NCI-H2081 (cell line): Measurements from ENCODE around the gene SPATA7.

ENCODE experiments used
- DNase-seq, 2 experiments: peaks; one replicate each; lab custom pipeline; 2025; lab: John Stamatoyannopoulos, UW

The SPATA7 gene

DNA sequence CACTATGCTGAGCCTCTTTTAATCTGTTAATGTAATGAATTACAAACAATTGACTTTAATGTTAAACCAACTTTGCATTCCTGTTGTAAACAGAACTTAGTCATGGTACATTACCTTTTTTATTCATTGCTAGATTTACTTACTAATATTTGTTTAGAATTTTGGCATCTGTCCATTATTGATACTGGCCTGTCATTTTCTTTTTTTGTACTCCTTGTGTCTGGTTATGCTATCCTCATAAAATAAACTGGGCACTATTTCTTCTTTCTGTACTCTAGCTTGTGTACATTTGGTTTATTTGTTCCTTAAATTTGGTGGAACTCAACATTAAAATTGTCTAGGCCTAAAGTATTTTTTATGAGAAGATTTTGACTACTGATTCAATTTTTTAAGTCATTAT is 32.1 kb downstream of the SPATA7 start:
- DNase-seq, result peak in 1 of 2 experiments; percentile 47

DNA sequence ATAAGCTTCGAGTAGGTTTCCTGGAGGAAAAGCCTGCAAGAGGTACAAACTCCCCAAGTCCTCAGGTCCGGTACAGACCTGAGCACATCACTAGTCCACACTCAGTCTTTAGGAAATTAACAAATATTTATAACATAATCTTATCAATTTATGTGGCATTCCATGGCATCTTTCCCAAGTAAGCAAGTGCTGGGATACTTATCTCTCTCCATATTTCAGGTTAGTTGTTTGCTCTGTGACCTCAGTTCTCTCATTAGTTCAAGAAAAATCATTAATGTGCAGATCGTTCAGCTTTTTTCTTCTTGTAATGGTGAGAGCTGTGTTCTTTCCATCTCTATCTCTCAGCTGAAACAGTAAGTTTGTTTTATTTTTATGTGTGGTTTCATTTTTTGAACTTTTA is 34.7 kb downstream of the SPATA7 start:
- no peak for DNase-seq

DNA sequence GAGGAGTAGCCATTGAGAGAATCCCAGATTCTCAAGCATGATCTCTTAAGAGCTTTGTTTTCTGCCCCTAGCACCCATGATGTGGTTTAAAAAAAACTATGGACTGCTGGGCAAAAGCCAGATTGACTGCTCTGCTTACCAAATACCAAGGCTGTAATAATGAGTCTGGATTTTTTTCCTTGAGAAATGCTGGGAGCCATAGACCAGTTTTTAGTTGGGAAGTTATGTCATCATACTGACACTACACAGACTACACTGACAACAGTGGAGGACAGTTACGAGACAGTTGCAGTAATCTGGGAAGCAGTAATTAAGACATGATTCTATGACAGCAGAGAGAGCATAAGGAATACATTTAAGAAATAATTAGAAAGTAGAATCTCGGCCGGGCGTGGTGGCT is 35.8 kb downstream of the SPATA7 start:
- no peak for DNase-seq

DNA sequence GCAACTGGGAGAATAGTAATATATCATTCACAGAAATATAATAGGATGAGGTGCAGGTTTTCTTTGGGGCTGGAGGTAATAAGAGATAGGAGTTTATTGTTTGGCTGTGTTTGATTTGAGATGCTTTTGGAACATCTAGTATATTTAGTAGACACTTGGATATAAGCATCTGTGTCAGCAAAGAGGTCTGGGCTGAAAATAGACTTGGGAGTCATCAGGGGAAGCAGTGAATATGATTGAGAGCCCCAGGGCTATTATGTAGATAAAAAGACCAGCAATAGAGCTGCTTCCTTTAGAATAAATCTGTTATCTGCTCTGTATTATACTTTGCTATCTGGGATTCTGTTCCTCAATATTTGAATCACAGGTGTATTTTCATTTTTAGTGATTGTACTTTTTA is 36.6 kb downstream of the SPATA7 start:
- DNase-seq, result no peak

DNA sequence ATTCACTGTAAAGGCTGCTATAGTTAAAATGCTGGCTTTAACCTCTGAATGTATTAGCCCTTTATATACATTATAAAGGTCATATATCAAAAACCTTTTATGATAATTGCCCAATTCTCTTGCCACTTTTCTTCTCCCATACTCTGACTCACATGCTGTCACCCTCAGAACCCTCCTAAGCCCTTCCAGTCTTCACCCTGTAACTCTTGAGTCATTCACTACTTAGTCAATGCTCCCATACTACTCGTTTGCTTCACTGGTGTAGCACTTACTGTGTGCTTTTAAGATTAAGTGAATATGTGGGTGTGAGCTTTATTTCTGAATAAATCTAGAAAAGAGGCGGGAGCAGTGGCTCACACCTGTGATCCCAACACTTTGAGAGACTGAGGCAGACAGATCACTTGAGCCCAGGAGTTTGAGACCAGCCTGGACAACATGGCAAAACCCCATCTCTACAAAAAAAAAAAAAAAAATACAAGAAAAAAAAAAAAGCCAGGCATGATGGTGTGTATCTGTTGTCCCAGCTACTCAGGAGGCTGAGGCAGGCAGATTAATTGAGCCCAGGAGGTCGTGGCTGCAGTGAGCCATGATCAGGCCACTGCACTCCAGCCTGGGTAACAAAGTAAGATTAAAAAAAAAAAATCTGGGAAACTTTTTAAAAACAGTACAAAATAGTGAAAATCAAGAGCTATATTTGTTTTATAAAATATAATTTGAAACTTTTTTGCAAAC is 37.6 kb downstream of the SPATA7 start:
- no peak for DNase-seq

DNA sequence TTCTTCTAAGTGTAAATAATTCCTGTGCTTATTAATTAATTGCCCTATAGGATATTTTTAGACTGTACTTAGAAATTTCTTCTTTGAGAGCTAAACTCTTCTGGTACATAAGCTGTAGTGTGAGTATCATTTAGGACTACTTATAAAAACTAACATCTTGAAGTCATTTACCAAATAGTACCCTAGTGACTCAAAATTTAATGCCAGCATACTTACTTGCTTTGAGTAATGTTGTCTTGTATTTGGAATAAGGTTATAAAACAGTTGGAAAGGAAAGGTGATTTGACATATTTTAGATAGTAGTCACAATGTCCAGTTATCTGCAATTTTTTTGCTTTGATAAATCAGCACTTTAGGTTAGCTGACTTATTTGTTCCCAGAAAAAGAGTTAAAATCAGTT is 39.1 kb downstream of the SPATA7 start:
- no peak for DNase-seq

DNA sequence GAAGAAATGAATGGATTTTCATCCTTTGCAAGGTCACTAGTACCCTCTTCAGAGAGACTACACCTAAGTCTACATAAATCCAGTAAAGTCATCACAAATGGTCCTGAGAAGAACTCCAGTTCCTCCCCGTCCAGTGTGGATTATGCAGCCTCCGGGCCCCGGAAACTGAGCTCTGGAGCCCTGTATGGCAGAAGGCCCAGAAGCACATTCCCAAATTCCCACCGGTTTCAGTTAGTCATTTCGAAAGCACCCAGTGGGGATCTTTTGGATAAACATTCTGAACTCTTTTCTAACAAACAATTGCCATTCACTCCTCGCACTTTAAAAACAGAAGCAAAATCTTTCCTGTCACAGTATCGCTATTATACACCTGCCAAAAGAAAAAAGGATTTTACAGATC is 40.8 kb downstream of the SPATA7 start:
- no peak for DNase-seq

DNA sequence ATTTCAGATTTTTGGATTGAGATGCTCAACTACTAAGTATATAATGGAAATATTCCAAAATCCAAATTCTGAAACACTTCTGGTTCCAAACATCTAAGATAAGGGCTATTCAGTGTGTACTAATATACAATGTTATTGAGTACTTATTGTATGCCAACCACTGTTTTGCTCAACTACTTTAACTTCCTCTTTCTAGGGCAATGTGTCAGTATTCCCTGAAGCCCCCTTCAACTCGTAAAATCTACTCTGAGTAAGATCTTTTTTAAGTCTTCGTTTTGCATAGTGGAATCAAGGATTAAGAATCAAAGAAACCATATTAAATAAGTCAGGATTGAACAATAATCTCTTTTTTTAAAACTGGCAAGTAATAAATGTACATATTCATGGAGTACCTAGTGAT is 45.5 kb downstream of the SPATA7 start:
- no peak for DNase-seq

DNA sequence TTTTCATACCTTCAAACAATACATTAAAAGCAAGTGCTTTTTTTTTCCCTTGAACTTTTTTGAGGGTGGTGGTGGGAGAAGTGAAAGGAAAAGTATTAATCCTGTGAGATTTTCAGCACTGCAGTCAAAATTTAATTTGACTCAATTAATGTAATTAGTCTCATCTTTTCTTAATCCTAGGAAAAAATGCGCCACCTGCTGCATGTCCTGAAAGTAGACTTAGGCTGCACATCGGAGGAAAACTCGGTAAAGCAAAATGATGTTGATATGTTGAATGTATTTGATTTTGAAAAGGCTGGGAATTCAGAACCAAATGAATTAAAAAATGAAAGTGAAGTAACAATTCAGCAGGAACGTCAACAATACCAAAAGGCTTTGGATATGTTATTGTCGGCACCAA is 52.2 kb downstream of the SPATA7 start:
- no peak for DNase-seq

DNA sequence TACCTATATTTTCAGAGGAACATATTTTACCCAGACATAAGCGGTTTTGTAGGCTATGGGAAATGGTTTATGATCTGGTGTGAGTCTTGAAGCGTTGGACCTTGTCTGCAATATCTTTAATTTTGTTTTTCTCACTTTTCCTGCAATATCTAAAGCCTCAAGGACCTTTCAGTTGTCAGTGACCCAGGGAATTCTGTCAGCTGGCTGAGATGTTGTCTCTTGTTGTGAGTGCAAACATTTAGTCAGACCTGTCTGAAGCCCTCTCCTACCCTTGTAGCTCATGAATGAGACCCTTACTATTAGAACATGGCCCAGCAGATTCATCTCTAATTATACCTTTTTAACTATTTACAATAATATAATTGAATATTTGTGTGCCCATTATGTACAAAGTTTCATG is 53.6 kb downstream of the SPATA7 start:
- no peak for DNase-seq

DNA sequence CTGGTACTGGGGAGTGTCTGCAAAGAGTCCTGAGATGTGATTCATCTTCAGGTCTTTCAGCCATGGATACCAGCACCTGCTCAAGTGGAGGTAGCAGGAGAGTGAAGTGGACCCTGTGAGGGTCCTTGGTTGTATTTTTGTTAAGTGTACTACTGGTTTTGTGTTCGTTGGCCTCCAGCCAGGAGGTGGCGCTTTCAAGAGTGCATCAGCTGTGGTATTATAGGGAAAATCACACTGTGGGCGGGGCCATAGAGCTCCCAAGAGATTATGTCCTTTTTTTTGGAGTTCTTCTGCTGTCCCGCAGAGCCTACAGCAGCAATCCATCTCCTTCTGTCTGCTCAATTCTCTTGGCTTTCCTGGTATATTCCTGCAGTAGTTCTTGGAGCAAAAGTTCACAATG is 66.8 kb downstream of the SPATA7 start:
- DNase-seq, result no peak

DNA sequence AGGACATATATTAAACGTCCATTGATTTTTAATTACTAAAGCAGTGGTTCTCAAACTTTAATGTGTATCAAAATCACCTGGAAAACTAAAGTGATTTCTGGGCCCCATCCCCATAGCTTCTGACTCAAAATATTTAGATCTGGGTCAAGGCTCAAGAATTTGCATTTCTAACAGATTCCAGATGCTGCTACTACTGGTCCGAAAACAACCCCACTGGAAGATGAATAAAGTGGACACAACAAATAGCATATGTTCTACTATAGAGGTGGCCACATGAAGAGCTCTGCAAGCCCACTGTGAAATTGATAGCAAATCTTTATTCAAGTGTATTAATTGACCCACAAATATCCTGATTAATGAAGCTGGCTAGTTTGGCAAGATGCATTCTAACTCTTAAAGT is 69.4 kb downstream of the SPATA7 start:
- no peak for DNase-seq

DNA sequence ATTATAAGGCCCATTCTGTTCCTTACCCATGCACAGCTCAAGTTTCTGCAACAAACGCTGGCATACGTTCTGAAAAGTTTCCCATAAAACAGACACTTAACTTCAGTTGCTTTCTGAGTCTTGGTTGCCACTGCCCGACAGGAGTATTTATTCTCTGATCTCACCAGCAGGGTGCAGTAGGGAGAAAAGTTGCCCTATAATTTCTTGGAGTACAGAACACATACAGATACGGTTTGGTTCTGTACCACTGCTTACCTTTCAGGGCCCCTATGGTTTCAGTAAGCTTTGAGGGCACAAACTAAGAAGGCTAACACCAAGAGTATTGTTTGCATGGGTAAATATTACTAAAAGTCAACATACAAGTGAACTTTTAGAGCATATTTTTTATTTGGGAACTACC is 77.9 kb downstream of the SPATA7 start:
- no peak for DNase-seq

DNA sequence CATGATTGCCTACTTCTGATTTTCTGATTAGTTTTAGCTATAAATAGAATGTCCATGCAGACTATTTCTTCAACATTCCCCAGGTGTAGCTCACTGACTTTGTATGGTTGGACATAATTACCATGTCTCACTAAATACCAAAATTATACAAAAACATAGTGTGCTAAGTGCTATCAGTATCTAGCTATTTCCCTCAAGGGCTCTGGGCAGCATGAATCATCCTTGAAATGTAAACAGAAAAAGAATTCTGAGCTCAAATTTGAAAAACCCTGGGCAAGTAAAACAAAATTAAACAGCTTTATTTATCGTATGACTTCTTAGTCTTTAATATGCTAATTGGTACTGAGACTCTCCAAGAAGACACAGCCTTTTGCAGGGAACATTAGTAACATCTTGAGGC is 82.9 kb downstream of the SPATA7 start:
- no peak for DNase-seq

DNA sequence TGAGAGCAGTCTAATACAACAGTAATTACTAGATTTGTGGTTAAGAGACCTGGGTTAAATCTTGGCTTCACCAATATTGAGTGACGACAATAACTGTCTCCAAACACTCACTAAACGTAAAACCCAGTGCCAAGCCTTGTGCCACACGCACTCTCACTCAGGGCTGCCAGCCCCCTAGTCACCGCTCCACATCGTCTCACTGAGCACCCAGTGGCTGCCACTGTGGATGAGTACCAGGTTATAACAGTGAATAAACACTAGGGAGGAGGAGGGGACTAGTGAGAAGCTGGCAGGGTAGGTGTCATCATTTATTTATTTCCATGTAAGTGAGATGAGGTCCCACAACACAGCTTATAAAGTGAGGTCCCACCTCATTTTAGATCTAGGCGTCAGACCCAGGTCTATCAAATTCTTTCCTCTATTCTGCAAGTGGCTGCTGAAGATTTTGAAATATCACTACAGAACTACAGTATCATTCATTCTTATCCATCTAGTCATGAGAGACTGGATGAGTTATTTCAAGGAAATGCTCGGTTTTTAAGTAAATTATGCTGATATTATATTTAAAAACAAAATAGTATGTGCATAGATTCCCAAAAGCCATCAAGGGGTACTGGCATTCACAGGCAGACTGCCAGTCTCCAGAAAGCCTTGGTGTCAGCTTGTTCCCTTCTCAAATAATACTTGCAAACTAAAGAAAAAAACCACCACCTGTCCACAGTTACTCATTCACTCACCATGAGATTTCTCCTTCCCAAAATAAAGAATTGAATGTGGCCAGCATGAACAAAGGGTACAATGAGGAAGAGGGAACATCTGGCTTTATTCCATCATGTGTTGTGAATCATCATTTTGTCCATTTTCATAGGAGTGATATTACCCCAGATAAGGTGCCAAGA is 85.3 kb downstream of the SPATA7 start:
- no peak for DNase-seq

DNA sequence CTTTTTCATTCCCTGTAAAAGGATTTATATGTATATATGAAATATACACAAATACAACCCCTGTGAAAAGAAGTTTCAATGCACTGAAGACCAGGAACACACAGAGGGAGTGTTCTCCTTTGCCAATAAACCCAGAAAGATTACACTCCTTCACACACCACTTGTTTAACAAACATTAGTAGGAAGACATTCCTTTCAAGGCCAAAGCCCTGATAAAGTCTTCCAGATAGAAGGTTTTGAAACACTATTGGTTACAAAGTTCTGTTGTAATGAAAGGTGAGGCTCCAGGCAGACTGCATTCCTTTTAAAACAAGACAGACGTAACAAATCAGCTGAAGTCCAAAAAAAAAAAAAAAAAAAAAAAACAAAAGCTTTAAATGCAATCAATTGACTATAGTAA is 88.3 kb downstream of the SPATA7 start:
- DNase-seq, result no peak

DNA sequence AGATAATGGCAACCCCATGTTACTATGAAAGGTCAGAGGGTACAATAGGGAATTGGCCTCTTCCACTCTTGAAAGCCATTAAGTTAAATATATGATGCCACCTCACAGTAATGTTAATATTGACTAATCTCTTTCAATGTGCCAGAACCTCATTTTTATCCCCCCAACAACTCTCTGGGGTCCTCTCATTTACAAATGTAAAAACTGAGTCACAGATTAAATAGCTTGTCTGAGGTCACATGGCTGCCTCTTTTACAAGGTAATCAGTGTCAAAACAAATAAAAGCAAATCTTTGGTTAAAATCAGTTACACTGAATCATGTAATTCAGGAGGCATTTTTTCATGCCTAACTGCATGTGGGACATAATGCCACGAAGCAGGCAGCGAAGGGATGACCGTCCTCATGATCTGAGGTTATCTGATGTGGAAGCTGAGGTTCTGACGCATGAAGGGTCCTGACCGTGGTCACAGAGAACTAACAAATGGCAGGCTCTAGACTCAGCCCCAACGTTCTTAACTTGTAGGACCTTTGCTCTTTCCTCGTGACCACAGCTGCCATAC is 90.8 kb downstream of the SPATA7 start:
- DNase-seq, result no peak

DNA sequence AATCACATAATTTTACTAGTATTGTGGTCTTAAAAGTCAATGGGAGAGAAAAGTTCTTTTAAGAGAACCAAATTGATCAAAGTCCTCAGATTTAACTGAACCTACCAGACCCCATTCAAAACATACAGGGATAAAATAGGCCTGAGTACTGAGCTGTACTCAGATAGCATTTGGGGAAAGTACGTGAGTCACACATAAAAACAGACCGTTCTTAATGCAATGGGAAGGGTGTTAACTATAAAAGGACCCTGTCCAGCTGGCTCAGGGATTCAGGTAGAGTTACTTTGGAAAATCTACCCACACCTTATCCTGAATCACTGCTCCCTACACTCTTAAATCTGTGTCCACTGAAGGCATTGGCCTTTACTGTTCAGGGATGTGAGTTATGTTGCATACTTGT is 91.4 kb downstream of the SPATA7 start:
- DNase-seq, result no peak

DNA sequence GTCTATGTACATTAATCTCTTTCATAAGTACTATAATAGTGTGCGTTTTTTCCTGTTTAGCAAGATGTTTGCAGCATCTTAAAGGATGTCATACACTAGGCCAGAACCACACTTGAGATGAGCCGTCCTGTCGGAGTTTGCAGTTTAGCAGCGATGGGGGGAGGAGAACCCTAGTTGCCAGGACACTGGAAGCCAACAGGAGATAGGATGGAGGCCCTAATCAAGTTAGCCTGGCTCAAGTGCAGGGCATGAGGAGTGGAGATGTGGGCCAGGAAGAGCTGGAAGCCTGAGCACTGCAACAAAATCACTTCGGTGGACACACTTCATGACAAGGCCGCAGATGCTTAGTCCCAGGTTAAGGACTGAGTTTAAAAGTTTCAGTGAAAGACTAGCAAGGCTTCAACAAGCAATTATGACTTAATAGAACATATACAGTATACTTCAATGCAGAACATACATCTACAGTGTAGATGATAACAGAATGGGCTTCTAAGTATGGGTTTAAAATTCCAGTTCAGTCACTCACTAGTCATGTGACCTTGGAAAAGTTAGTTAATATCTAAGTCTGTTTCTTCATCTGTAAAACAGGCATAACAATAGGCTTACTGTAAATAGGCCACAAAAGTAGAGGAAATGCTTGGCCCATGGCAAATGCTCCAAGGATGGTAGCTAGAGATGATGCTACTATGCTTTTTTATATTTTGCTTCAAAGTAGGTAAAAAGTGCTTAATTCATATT is 92.2 kb downstream of the SPATA7 start:
- DNase-seq, result no peak

DNA sequence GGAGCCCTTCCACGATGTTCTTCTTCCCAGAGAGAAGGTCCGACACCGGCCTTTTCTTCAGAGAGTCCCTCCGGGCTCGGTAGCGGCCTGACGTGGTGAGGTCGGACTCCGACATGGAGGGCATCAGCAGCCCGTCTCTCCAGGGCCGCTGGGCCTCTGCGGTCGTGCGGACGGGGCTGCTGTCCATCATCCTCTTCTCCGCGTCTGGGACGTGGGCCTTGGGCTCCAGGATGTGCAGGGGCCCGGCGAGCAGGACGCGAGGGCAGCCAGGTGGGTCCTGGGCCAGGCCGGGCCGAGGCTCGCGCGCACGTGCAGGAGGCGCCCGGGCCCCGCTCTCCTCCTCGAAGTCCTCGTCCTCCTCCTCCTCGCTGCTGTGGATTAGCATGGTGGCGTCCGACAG is 93.5 kb downstream of the SPATA7 start:
- DNase-seq, result no peak

DNA sequence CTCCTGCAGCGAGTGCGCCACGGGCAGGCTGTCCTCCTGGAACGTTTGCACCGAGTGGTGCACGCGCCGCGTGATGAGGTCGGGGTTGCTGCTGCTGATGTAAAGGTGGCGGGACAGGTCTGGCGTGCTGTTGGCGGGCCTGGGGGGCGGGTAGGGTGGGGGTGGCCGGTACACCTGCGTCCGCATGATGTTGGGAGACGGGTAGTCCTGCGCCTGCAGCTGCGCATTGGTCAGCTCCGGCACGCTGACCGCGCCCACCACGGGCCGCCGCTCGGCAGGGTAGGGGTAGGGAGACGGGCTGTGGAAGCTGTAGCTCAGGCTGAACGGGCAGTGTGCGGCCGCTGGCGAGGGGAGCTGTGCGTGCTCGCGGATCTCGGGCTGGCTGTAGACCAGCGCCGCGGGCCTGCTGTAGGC is 94.1 kb downstream of the SPATA7 start:
- no peak for DNase-seq

DNA sequence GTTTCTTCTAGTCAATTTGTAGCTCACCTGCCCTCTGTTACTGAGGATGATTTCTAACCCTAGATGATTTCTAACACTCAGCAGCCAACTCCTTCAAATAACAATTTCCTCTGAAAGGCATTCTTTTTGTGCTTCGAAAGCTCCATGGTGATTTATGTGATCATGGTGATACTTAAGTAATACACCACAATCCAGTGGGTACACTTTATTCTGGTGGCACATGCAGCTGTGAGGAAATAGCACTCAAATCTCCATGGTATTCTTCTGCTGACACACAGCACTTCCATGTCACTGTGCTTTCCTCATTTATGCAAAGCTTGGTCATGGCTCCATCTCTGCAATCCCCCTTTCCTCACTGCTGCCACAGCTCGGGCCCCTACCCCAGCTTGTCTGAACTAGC is 95.6 kb downstream of the SPATA7 start:
- no peak for DNase-seq

DNA sequence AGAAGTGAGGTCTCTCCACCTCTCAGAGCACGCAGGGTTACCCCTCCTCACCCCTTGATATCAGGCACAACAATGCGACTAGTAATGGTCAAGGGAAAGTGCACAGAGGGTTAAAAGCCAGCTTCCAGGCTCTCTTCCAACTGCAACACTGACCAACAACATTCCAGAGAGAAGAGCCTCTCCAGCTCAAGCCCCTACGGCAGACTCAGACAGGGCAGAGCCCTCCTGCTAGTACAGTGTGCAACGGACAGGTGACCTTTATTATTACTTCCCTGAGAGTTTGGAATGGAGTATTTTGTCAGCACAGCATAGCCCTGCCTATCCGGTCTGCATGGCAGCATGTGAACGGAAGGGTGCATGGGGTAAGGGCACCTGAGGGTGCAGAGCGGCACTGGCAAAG is 96.3 kb downstream of the SPATA7 start:
- DNase-seq, result no peak
